GM19238 (cell line): Measurements from ENCODE around the gene SLC9A1.
"Not testable (repeated sequence)": the region's sequence is repeated elsewhere in the genome, so short reads cannot be mapped to it uniquely, and the experiment has no call there.

ENCODE experiments used
- DNase-seq: peaks from one replicate; pipeline ENCODE4 v3.0.0; 2011; ENCODE audit warnings: low spot score; ENCODE audit not compliant: insufficient read length

Gene SLC9A1

DNA sequence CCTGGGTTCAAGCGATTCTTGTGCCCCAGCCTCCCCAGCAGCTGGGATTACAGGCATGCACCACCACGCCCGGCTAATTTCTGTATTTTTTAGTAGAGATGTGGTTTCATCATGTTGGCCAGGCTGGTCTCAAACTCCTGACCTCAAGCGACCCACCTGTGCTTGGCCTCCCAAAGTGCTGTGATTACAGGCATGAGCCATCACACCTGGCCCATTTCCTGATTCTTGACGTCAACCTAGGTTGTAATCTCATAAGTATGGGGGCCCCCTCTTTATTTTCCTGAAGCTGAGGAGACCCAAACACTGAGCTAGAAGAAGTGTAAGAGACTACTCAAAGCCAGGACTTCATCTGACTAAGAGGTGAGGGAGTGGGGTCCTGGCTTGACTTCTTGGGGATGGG, 21.8 kb downstream of the SLC9A1 start:
- DNase-seq = no peak

DNA sequence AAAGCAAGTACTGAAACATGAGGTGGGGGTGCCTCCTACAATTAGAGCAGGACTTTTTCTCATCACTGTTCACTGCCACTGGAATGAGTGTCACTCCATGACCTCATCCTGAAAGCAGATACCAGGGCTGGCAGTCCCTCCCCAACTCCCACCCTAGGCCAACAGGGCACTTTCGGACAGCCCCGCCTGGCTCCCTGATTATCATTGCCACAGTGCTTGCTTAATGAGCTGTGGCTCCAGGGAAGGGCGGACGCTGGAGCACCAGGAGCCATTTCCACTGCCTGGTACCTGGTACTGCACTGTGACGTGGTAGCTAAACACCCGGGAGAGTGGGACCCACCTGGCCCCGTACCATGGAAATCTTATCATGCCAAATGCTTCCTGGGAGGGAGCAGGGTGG, 22.3 kb downstream of the SLC9A1 start:
- no peak for DNase-seq

GRCh38 chr1:27132147-27132546, 22.8 kb downstream of the SLC9A1 start:
- no peak for DNase-seq

DNA sequence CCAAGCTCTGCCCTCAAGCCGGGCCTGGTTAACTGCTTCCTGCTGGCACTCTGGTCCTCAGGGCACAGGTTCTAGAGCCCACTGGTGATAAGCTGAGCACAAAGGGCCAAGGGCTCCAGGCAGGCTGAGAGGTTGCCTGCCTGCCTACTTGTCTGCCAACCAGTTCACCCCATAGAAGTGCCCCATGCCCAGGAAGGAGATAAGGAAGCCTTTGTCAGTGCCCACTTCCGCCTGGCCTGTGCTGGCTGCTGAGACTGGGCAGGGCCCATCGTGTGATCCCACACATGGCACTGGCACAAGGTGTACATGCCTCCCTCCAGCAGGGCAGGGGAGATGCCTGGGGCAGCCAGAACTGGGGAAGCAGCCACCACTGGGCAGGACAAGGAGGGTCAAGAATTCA, 24.1 kb downstream of the SLC9A1 start:
- no peak for DNase-seq

GRCh38 chr1:27129225-27129624, 25.7 kb downstream of the SLC9A1 start:
- DNase-seq = no peak

- no peak for DNase-seq
Observed at GRCh38 chr1:27127419-27127818, 27.5 kb downstream of the SLC9A1 start.

GRCh38 chr1:27126391-27126790, 28.5 kb downstream of the SLC9A1 start:
- no peak for DNase-seq

GRCh38 chr1:27125125-27125524, 29.8 kb downstream of the SLC9A1 start:
- not testable (repeated sequence) for DNase-seq

DNA sequence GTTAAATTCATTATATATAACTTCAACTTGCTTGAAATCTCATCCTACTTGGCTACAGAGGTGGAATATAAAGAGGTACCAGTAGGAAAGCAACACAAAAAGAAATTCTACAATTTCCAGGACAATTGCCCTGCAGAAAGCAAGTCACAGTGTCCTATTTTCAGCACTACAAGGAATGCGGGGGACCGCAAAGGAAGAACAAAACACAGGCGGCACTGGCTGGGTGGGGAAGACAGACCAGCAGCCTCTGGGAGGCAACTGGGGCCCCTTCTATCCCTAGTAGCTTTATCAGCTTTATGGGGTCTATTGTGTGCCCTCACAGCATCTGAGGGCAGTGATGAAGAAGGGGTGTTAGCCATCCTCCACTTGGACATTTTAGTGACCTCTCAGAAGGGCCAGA, 30.5 kb downstream of the SLC9A1 start:
- DNase-seq = no peak

GRCh38 chr1:27122652-27123051, 32.3 kb downstream of the SLC9A1 start:
- DNase-seq = no peak

DNA sequence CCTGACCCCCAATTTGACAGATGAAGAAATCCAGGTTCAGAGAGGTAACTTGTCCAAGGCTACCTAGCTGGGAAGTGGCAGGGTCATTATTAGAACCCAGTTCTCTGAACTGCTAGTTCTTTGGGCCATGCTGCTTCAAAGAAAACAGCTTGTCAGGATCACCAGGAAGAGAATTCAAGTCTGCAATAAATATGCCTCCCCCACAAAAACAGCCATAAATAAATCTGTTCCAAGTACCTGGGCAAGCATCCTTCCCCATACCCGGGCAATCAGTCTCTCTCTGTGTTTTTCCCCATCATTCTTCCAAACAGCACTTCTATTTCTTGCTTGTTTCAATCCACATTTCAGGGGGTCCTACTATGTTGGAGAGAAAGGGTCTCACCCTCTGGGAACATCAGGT, 34.1 kb downstream of the SLC9A1 start:
- DNase-seq = no peak

DNA sequence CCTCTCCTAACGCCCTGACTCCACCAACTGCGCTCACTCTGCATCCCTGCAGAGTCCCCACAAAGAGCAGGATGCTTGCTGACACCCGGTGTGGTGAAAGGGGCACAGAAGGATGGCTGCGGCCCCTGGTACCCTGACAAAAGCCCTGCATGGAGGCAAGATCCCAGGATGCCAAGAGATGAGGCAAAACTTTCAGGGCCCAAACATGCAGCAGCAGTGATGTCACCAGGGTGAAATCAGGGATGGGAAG, 36.6 kb downstream of the SLC9A1 start:
- no peak for DNase-seq

DNA sequence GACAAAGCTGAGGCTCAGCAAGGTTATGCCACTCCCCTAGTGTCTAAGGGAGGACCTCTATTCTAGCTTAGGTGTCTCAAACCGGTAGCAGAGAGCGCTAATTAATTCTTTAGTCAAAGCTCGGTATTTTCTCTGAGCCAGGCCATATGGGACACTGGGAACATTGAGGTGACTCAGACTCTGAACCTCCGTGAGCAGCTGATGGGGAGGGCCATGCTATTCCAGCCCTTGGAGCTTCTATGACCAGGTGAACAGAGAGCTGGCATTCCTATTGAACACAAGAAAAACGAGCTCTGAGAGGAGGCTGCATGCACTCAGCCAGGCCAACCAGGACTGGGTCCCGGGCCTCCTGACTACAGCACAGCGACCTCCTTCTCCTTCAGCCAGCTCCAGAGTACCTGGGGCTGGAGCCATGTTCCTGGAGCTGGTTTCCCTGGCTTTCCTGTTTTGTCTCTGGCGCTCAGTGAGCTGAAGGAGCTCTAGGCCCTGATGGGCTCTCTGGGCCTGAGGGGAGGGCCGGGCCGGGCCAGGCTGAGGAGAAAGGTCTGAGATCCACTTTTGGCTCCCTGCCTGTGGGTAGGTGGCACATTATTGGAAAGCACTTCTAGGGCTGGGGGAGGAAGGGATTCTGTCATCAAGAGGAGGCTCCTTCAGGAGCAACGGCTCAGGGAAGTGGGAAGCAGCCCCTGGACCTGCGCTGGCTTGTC, 37.0 kb downstream of the SLC9A1 start:
- no peak for DNase-seq

- no peak for DNase-seq
Observed at GRCh38 chr1:27116697-27117096, 38.2 kb downstream of the SLC9A1 start.

GRCh38 chr1:27116232-27116631, 38.7 kb downstream of the SLC9A1 start:
- DNase-seq = no peak

DNA sequence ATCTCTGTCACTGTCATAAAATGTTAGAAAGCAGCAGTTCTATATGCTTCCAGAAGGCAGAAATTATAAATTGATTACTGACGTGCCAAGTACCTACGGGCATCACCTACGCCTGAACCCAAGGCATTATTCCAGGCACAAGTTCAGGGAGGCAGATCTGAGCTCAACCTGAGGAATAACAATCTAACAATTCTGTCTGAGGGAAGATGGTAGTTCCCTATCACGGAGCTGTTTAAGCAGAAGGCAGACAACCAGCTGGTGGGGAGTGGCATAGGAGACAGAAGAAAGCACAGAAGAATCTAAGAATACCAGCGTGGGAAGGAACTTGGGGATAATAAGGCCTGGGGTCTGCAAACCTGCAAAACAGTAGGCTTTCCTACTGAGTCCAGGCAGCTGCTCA, 40.4 kb downstream of the SLC9A1 start:
- DNase-seq = no peak

DNA sequence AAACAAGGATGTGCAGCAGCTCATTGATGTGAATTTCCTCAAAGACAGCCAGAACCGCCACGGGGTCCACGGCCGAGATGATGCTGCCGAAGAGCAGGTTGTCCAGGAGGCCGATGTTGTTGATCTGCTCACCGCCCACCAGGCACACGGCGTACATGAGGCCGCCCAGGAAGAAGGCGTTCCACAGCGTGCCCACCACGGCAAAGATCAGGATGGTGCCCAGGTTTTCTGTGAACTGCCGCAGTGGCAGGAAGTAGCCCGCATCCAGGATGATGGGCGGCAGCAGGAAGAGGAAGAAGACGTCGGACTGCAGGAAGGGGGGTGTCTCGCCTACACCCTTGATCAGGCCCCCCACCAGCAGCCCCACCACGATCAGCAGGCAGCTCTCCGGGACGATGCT, 41.1 kb downstream of the SLC9A1 start:
- no peak for DNase-seq

GRCh38 chr1:27111626-27112573, 43.0 kb downstream of the SLC9A1 start:
- DNase-seq = peak; percentile 81

DNA sequence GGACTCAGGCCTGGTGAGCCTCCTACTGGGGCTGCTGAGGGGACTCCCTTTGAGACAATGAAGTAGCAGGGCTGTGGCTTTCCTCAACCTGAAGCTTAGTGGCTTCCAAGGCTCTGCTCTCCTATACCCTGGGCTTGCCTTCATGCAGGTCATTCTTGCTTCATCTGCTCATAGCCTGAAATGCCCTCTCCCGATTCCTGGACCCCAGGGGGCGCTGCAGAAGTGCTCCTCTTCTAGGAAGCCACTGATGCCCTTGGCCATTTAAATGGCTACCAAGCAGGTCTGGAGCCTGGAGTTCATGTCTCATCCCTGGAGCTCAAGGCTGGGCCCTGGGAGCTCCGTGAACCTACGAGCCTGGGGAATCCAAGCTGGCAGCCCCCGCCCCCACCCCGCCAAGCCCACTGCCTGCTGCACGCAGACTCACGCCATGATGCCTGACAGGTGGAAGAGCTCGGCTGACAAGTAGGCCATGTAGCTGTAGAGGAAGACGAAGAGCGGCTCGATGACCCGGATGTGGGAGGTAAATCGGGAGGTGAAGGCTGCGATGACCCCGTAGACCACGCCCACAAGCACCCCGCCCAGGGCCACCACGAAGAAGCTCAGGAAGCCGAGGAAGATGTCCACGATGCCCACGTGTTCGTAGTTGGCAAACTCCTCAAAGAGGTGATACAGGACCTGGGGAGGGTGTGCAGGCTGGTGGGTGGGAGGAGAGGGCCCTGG, 45.7 kb downstream of the SLC9A1 start:
- no peak for DNase-seq

GRCh38 chr1:27108588-27108987, 46.3 kb downstream of the SLC9A1 start:
- DNase-seq = no peak

- DNase-seq = no peak
Observed at GRCh38 chr1:27106561-27107323, 48.2 kb downstream of the SLC9A1 start.

GRCh38 chr1:27105018-27105417, 49.9 kb downstream of the SLC9A1 start:
- DNase-seq = no peak
